ENCODE data around the gene PYGO1. TPM values are rescaled to one million over a fixed set of nuclear protein-coding genes. Genes with fewer than 3 reads are reported as not detected.
"Not testable (repeated sequence)": the region's sequence is repeated elsewhere in the genome, so short reads cannot be mapped to it uniquely, and the experiment has no call there.

The PYGO1 gene
- total RNA-seq, 6 donors from 2014 or later, result 1.8 to 11.5 (median 7.5) TPM

- Histone ChIP-seq H3K9me3 (no peaks in the 10 kb centered on the region), H3K27me3 (no peaks in the 10 kb centered on the region), H3K4me1 (no peaks in the 10 kb centered on the region), H3K4me3 (no peak overlapping the region), H3K36me3 (no peaks in the 10 kb centered on the region), H3K27ac (no peak overlapping the region)
- DNase-seq (no peak), ATAC-seq (ENCODE audit: low FRiP score in 2 of 2) (no peak)
- WGBS, 2 donors, result 94 to 95% methylated on average over 12 of the region's 12 CpGs
- TF ChIP-seq EP300 (IDR thresholded peaks at IDR 0.05) (no peak), POLR2A (IDR thresholded peaks at IDR 0.05) (no peak), POLR2AphosphoS5 (IDR thresholded peaks at IDR 0.05) (no peak), CTCF (IDR thresholded peaks at IDR 0.05) (no peak)
Measured at GRCh38 chr15:55515991-55516776, 72.0 kb downstream of the PYGO1 start.

GRCh38 chr15:55515491-55515890 lies 72.7 kb downstream of the PYGO1 start:
- Histone ChIP-seq H3K9me3 (no peaks in the 10 kb centered on the region), H3K27me3 (no peaks in the 10 kb centered on the region), H3K4me1 (no peaks in the 10 kb centered on the region), H3K36me3 (no peaks in the 10 kb centered on the region), H3K27ac (peak overlapping the region in 1 of 4 donors; percentile 73), H3K4me3 (no peak overlapping the region)
- ATAC-seq (ENCODE audit: low FRiP score in 2 of 2) (no peak), DNase-seq (no peak)
- no peak for TF ChIP-seq POLR2A (IDR thresholded peaks at IDR 0.05)
- 82 to 88% methylated on average over 4 of the region's 4 CpGs for WGBS, 2 donors

GRCh38 chr15:55514414-55514850 lies 73.7 kb downstream of the PYGO1 start:
- H3K27me3 ChIP-seq, result no peaks in the 10 kb centered on the region
- no peaks in the 10 kb centered on the region for H3K36me3 ChIP-seq
- DNase-seq, result peak in 1 of 2 donors; percentile 79
- peak; percentile 52 to 94 for ATAC-seq (ENCODE audit: low FRiP score in 2 of 2)
- no peaks in the 10 kb centered on the region for H3K4me1 ChIP-seq
- peak overlapping the region in 3 of 4 donors; percentile 23 to 33 (median 32) for H3K4me3 ChIP-seq
- no peak for TF ChIP-seq CTCF (IDR thresholded peaks at IDR 0.05)
- TF ChIP-seq POLR2A (IDR thresholded peaks at IDR 0.05), result peak in 1 of 4 donors; percentile 51
- TF ChIP-seq EP300 (IDR thresholded peaks at IDR 0.05), result peak in 3 of 4 donors; percentile 4 to 75 (median 25)
- TF ChIP-seq POLR2AphosphoS5 (IDR thresholded peaks at IDR 0.05), result peak; percentile 15 to 51
- 69 to 87% methylated on average over 12 of the region's 12 CpGs for WGBS, 2 donors
- peak overlapping the region; percentile 48 to 81 (median 76) for H3K27ac ChIP-seq
- H3K9me3 ChIP-seq, result no peaks in the 10 kb centered on the region

- not testable (repeated sequence) for H3K4me1 ChIP-seq; H3K27me3 ChIP-seq; ATAC-seq (ENCODE audit: low FRiP score in 2 of 2); H3K36me3 ChIP-seq; H3K9me3 ChIP-seq
- Histone ChIP-seq H3K4me3 (peak overlapping the region in 3 of 4 donors; percentile 23 to 33 (median 32)), H3K27ac (peak overlapping the region; percentile 48 to 81 (median 76))
- TF ChIP-seq CTCF (IDR thresholded peaks at IDR 0.05), result peak; percentile 8 to 57 (median 24)
- peak; percentile 30 to 59 for DNase-seq
- 52 to 67% methylated on average over 23 to 29 of the region's 29 CpGs for WGBS, 2 donors
Measured at GRCh38 chr15:55513621-55514413, 74.3 kb downstream of the PYGO1 start.

- H3K27ac ChIP-seq, result peak overlapping the region; percentile 48 to 81 (median 76)
- no peaks in the 10 kb centered on the region for H3K27me3 ChIP-seq
- WGBS, 2 donors, result 47 to 59% methylated on average over 11 of the region's 11 CpGs
- ATAC-seq (ENCODE audit: low FRiP score in 2 of 2) (no peak), DNase-seq (no peak)
- H3K9me3 ChIP-seq, result no peaks in the 10 kb centered on the region
- H3K4me3 ChIP-seq, result peak overlapping the region in 3 of 4 donors; percentile 23 to 33 (median 32)
- H3K36me3 ChIP-seq, result no peaks in the 10 kb centered on the region
- TF ChIP-seq CTCF (IDR thresholded peaks at IDR 0.05), result no peak
- TF ChIP-seq POLR2AphosphoS5 (IDR thresholded peaks at IDR 0.05), result no peak
- no peak for TF ChIP-seq EP300 (IDR thresholded peaks at IDR 0.05)
- no peak for TF ChIP-seq POLR2A (IDR thresholded peaks at IDR 0.05)
- no peaks in the 10 kb centered on the region for H3K4me1 ChIP-seq
Measured at GRCh38 chr15:55513152-55513551, 75.0 kb downstream of the PYGO1 start.
